ENCODE results near the gene CPSF4. TPM values are rescaled to one million over a fixed set of nuclear protein-coding genes. Genes with fewer than 3 reads are reported as not detected.
"Not testable (repeated sequence)": the region's sequence is repeated elsewhere in the genome, so short reads cannot be mapped to it uniquely, and the experiment has no call there.

CPSF4 gene
- total and polyA plus RNA-seq, 4 experiments from 2014 or later: 21.9 to 54.7 (median 38.0) TPM

DNA sequence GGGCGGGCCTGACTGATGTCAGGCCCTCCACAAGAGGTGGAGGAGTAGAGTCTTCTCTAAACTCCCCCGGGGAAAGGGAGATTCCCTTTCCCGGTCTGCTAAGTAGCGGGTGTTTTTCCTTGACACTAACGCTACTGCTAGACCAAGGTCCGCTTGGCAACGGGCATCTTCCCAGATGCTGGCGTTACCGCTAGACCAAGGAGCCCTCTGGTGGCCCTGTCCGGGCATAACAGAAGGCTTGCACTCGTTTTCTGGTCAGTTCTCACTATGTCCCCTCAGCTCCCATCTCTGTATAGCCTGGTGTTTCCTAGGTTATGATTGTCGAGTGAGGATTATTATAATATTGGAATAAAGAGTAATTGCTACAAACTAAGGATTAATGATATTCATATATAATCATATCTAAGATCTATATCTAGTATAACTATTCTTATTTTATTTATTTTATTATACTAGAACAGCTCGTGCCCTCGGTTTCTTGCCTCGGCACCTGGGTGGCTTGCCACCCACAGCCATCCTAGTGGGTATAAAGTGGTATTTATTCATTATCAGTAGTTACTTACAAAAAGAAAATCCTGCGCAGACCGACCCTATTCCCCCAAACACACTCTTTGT is 23.1 kb upstream of the CPSF4 start:
- H3K27me3 ChIP-seq (ENCODE audit: insufficient read depth, low read length); H3K9me3 Mint-ChIP-seq; H3K9me3 ChIP-seq (ENCODE audit: control insufficient read depth in 1 of 2, low read length in 2 of 2); DNase-seq; H3K27ac ChIP-seq (ENCODE audit: low read depth, low read length); H3K4me3 Mint-ChIP-seq; POLR2A ChIA-PET (ENCODE audit: partially characterized antibody); H3K27me3 Mint-ChIP-seq; H3K4me1 ChIP-seq (ENCODE audit: insufficient read depth, low read length); H3K4me3 ChIP-seq (ENCODE audit: low read length in 2 of 2); intact Hi-C loops (cut with micrococcal nuclease): not testable (repeated sequence)
- Mint-ChIP-seq H3K36me3 (peaks cover 43 to 74% of the 10 kb centered on the region in 2 donors), H3K27ac (peak overlapping the region in 3 of 7 donors; percentile 42 to 75 (median 48)), H3K4me1 (peaks cover 5 to 25% (median 12%) of the 10 kb centered on the region in 4 donors)
- peaks cover 77% of the 10 kb centered on the region for H3K36me3 ChIP-seq (ENCODE audit: insufficient read depth, low read length)
- CTCF ChIA-PET (ENCODE audit: partially characterized antibody): interaction anchor here (0.8 to 2.6 kb wide), 6 partner anchors 23 to 60 kb away, joined by 3 to 14 read pairs (median 3); no protein-coding TSS in a partner anchor

GRCh38 chr7:99418260-99418659 is 20.5 kb upstream of the CPSF4 start:
- ChIA-PET CTCF (ENCODE audit: partially characterized antibody) (no interaction called here), POLR2A (ENCODE audit: partially characterized antibody) (interaction anchor here (4.6 kb wide), 1 partner anchor 10 kb away, joined by 27 read pairs; the partner anchor contains the start of genes BUD31 and PDAP1)
- no peaks in the 10 kb centered on the region for H3K27me3 Mint-ChIP-seq
- no peak for DNase-seq
- peak overlapping the region in 1 of 7 donors; percentile 43 for H3K27ac Mint-ChIP-seq
- no peaks in the 10 kb centered on the region for H3K9me3 Mint-ChIP-seq
- Histone ChIP-seq H3K9me3 (ENCODE audit: control insufficient read depth in 1 of 2, low read length in 2 of 2) (no peaks in the 10 kb centered on the region), H3K4me3 (ENCODE audit: low read length in 2 of 2) (no peak overlapping the region), H3K36me3 (ENCODE audit: insufficient read depth, low read length) (peaks cover 59% of the 10 kb centered on the region), H3K27me3 (ENCODE audit: insufficient read depth, low read length) (no peaks in the 10 kb centered on the region), H3K4me1 (ENCODE audit: insufficient read depth, low read length) (no peaks in the 10 kb centered on the region), H3K27ac (ENCODE audit: low read depth, low read length) (no peak overlapping the region)
- no peak overlapping the region for H3K4me3 Mint-ChIP-seq
- intact Hi-C loops (cut with micrococcal nuclease): no loop called here
- H3K4me1 Mint-ChIP-seq: peaks cover 2 to 14% (median 6%) of the 10 kb centered on the region in 4 donors
- peaks cover 34 to 71% of the 10 kb centered on the region in 2 donors for H3K36me3 Mint-ChIP-seq

DNA sequence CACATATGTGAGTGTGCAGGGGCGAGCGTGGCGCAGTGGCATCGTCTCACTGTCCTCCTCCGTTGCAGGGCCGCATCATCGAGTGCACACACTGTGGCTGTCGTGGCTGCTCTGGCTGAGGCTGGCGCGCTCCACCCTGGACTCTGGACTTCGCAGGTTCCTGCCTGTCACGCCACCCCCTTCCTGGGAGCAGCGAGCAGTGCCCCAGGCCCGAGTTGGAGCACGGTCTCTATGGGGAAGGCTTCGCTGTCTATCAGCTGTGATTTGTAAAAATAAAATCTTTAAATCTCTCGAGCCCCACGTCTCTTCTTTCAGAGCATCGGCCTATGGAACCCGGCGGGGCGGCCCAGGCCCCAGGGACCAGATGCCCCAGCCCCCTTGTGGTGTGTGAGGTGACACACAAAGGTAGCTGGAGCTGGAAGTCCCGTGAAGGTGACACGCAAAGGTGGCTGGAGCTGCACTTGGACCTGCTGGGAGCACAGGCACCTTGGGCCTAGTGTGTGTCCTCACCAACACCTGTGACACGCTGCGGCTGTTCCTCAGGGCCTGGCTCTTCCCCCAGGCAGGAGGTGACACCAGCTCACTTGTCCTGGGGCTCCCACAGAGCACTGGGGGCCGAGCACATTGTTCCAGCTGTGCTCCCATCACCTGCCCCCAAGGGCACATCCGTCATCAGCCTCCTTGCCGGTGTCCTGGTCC is 19.3 kb upstream of the CPSF4 start:
- no peak for DNase-seq
- Histone ChIP-seq H3K9me3 (ENCODE audit: control insufficient read depth in 1 of 2, low read length in 2 of 2) (no peaks in the 10 kb centered on the region), H3K4me1 (ENCODE audit: insufficient read depth, low read length) (no peaks in the 10 kb centered on the region), H3K27ac (ENCODE audit: low read depth, low read length) (no peak overlapping the region), H3K36me3 (ENCODE audit: insufficient read depth, low read length) (peaks cover 62% of the 10 kb centered on the region), H3K4me3 (ENCODE audit: low read length in 2 of 2) (no peak overlapping the region), H3K27me3 (ENCODE audit: insufficient read depth, low read length) (no peaks in the 10 kb centered on the region)
- POLR2A ChIA-PET (ENCODE audit: partially characterized antibody): interaction anchor here (4.6 kb wide), 1 partner anchor 11 kb away, joined by 27 read pairs; the partner anchor contains the start of genes BUD31 and PDAP1
- H3K4me1 Mint-ChIP-seq: peaks cover 1 to 13% (median 5%) of the 10 kb centered on the region in 4 donors
- CTCF ChIA-PET (ENCODE audit: partially characterized antibody): interaction anchor here (0.7 kb wide), 1 partner anchor 106 kb away, joined by 3 read pairs; no protein-coding TSS in a partner anchor
- intact Hi-C loops (cut with micrococcal nuclease): no loop called here
- H3K36me3 Mint-ChIP-seq: peaks cover 34 to 75% of the 10 kb centered on the region in 2 donors
- H3K9me3 Mint-ChIP-seq: no peaks in the 10 kb centered on the region
- H3K27ac Mint-ChIP-seq: peak overlapping the region in 2 of 7 donors; percentile 72 to 78
- H3K4me3 Mint-ChIP-seq: no peak overlapping the region
- no peaks in the 10 kb centered on the region for H3K27me3 Mint-ChIP-seq

DNA sequence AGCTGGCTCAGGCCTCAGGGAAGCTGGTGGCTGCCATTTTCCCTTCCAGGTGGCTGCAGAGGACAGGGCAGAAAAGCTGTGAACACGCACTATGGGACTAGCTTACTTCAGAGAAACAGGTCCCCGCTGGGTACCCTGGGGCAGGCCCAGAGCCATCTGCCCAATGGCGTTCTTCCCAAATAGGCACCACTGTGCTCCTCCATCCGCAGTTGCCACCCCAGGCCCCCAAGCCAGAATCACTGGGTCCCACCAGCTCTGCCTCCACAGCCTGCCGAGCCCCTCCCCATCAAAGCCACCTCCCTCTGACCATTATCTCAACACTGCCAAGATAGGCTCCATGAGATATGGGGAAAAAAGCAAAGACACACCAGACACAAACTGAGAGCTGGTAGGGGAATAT is 18.5 kb upstream of the CPSF4 start:
- no peak overlapping the region for H3K4me3 Mint-ChIP-seq
- no peaks in the 10 kb centered on the region for H3K27me3 ChIP-seq (ENCODE audit: insufficient read depth, low read length)
- no peaks in the 10 kb centered on the region for H3K9me3 Mint-ChIP-seq
- peaks cover 28 to 72% of the 10 kb centered on the region in 2 donors for H3K36me3 Mint-ChIP-seq
- CTCF ChIA-PET (ENCODE audit: partially characterized antibody): interaction anchor here (0.7 kb wide), 1 partner anchor 106 kb away, joined by 3 read pairs; no protein-coding TSS in a partner anchor
- peak overlapping the region in 2 of 7 donors; percentile 42 to 73 for H3K27ac Mint-ChIP-seq
- H3K4me1 Mint-ChIP-seq: peaks cover under 1 to 9% (median under 1%) of the 10 kb centered on the region in 4 donors
- no peak overlapping the region for H3K4me3 ChIP-seq (ENCODE audit: low read length in 2 of 2)
- intact Hi-C loops (cut with micrococcal nuclease): no loop called here
- H3K4me1 ChIP-seq (ENCODE audit: insufficient read depth, low read length): no peaks in the 10 kb centered on the region
- no peaks in the 10 kb centered on the region for H3K27me3 Mint-ChIP-seq
- no peak overlapping the region for H3K27ac ChIP-seq (ENCODE audit: low read depth, low read length)
- no peaks in the 10 kb centered on the region for H3K9me3 ChIP-seq (ENCODE audit: control insufficient read depth in 1 of 2, low read length in 2 of 2)
- POLR2A ChIA-PET (ENCODE audit: partially characterized antibody): interaction anchor here (4.6 kb wide), 1 partner anchor 12 kb away, joined by 27 read pairs; the partner anchor contains the start of genes BUD31 and PDAP1
- peaks cover 57% of the 10 kb centered on the region for H3K36me3 ChIP-seq (ENCODE audit: insufficient read depth, low read length)
- DNase-seq: no peak

- no peaks in the 10 kb centered on the region for H3K9me3 Mint-ChIP-seq
- no peak overlapping the region for H3K4me3 Mint-ChIP-seq
- Histone ChIP-seq H3K27me3 (ENCODE audit: insufficient read depth, low read length) (no peaks in the 10 kb centered on the region), H3K27ac (ENCODE audit: low read depth, low read length) (no peak overlapping the region), H3K9me3 (ENCODE audit: control insufficient read depth in 1 of 2, low read length in 2 of 2) (no peaks in the 10 kb centered on the region), H3K36me3 (ENCODE audit: insufficient read depth, low read length) (peaks cover 53% of the 10 kb centered on the region), H3K4me1 (ENCODE audit: insufficient read depth, low read length) (no peaks in the 10 kb centered on the region), H3K4me3 (ENCODE audit: low read length in 2 of 2) (no peak overlapping the region)
- intact Hi-C loops (cut with micrococcal nuclease): no loop called here
- no peaks in the 10 kb centered on the region for H3K27me3 Mint-ChIP-seq
- H3K36me3 Mint-ChIP-seq: peaks cover 24 to 70% of the 10 kb centered on the region in 2 donors
- peak overlapping the region in 2 of 7 donors; percentile 19 to 29 for H3K27ac Mint-ChIP-seq
- no peak for DNase-seq
- ChIA-PET POLR2A (ENCODE audit: partially characterized antibody) (interaction anchor here (4.6 kb wide), 1 partner anchor 12 kb away, joined by 27 read pairs; the partner anchor contains the start of genes BUD31 and PDAP1), CTCF (ENCODE audit: partially characterized antibody) (no interaction called here)
- peaks cover 0 to 7% (median 0%) of the 10 kb centered on the region in 4 donors for H3K4me1 Mint-ChIP-seq
Observed at GRCh38 chr7:99420986-99421385, 17.8 kb upstream of the CPSF4 start.

DNA sequence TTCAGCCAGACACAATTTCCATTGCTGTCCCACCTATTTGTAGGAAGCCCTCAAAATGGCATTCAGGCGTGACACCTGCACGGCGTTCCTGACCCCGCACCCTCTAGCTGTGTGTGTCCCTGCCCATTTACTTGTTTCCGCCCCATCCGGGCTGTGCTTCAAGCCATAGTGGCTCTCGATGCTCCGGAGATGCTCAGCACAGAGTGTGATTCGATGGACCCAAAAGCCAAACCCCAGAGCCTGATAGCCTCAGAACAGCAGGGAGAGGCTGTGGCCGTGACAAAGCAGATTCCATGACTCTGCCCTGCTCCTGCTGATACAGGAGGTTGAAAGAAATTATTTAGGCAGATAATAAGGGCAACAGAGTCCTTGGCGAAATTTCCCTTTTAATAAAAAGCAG is 16.6 kb upstream of the CPSF4 start:
- intact Hi-C loops (cut with micrococcal nuclease): no loop called here
- Mint-ChIP-seq H3K4me1 (peaks cover 0 to 5% (median 0%) of the 10 kb centered on the region in 4 donors), H3K9me3 (no peaks in the 10 kb centered on the region), H3K4me3 (no peak overlapping the region), H3K27me3 (no peaks in the 10 kb centered on the region), H3K36me3 (peaks cover 22 to 61% of the 10 kb centered on the region in 2 donors), H3K27ac (peak overlapping the region in 5 of 7 donors; percentile 7 to 71 (median 35))
- H3K4me3 ChIP-seq (ENCODE audit: low read length in 2 of 2): no peak overlapping the region
- H3K27me3 ChIP-seq (ENCODE audit: insufficient read depth, low read length): no peaks in the 10 kb centered on the region
- ChIA-PET CTCF (ENCODE audit: partially characterized antibody) (interaction anchor here (1.1 kb wide), 1 partner anchor 8 kb away, joined by 3 read pairs; no protein-coding TSS in a partner anchor), POLR2A (ENCODE audit: partially characterized antibody) (interaction anchor here (1.3 kb wide), 1 partner anchor 13 kb away, joined by 7 read pairs; the partner anchor contains the start of genes BUD31 and PDAP1)
- no peak overlapping the region for H3K27ac ChIP-seq (ENCODE audit: low read depth, low read length)
- H3K4me1 ChIP-seq (ENCODE audit: insufficient read depth, low read length): no peaks in the 10 kb centered on the region
- no peak for DNase-seq
- H3K9me3 ChIP-seq (ENCODE audit: control insufficient read depth in 1 of 2, low read length in 2 of 2): no peaks in the 10 kb centered on the region
- peaks cover 41% of the 10 kb centered on the region for H3K36me3 ChIP-seq (ENCODE audit: insufficient read depth, low read length)

- peak overlapping the region in 2 of 7 donors; percentile 43 to 76 for H3K27ac Mint-ChIP-seq
- no peaks in the 10 kb centered on the region for H3K27me3 ChIP-seq (ENCODE audit: insufficient read depth, low read length)
- peaks cover 18 to 57% of the 10 kb centered on the region in 2 donors for H3K36me3 Mint-ChIP-seq
- H3K4me1 Mint-ChIP-seq: peaks cover 0 to under 1% (median 0%) of the 10 kb centered on the region in 4 donors
- H3K9me3 ChIP-seq (ENCODE audit: control insufficient read depth in 1 of 2, low read length in 2 of 2): no peaks in the 10 kb centered on the region
- no peaks in the 10 kb centered on the region for H3K27me3 Mint-ChIP-seq
- H3K27ac ChIP-seq (ENCODE audit: low read depth, low read length): no peak overlapping the region
- no peak for DNase-seq
- H3K4me1 ChIP-seq (ENCODE audit: insufficient read depth, low read length): no peaks in the 10 kb centered on the region
- no peaks in the 10 kb centered on the region for H3K9me3 Mint-ChIP-seq
- ChIA-PET CTCF (ENCODE audit: partially characterized antibody) (interaction anchor here (1.1 kb wide), 1 partner anchor 9 kb away, joined by 3 read pairs; no protein-coding TSS in a partner anchor), POLR2A (ENCODE audit: partially characterized antibody) (interaction anchor here (1.3 kb wide), 1 partner anchor 14 kb away, joined by 7 read pairs; the partner anchor contains the start of genes BUD31 and PDAP1)
- H3K4me3 ChIP-seq (ENCODE audit: low read length in 2 of 2): no peak overlapping the region
- intact Hi-C loops (cut with micrococcal nuclease): no loop called here
- peaks cover 37% of the 10 kb centered on the region for H3K36me3 ChIP-seq (ENCODE audit: insufficient read depth, low read length)
- no peak overlapping the region for H3K4me3 Mint-ChIP-seq
Observed at GRCh38 chr7:99422625-99423024, 16.1 kb upstream of the CPSF4 start.

All from CD4-positive, alpha-beta memory T cell (primary cell).